T follicular helper cell (primary cell): ENCODE data around the gene NSD1.
"Not testable (repeated sequence)": the region's sequence is repeated elsewhere in the genome, so short reads cannot be mapped to it uniquely, and the experiment has no call there.

Source experiments
- DNase-seq: peaks from one replicate; pipeline ENCODE4 v3.0.0-alpha.2; 2020; ENCODE audit warnings: low read depth

NSD1 gene

DNA sequence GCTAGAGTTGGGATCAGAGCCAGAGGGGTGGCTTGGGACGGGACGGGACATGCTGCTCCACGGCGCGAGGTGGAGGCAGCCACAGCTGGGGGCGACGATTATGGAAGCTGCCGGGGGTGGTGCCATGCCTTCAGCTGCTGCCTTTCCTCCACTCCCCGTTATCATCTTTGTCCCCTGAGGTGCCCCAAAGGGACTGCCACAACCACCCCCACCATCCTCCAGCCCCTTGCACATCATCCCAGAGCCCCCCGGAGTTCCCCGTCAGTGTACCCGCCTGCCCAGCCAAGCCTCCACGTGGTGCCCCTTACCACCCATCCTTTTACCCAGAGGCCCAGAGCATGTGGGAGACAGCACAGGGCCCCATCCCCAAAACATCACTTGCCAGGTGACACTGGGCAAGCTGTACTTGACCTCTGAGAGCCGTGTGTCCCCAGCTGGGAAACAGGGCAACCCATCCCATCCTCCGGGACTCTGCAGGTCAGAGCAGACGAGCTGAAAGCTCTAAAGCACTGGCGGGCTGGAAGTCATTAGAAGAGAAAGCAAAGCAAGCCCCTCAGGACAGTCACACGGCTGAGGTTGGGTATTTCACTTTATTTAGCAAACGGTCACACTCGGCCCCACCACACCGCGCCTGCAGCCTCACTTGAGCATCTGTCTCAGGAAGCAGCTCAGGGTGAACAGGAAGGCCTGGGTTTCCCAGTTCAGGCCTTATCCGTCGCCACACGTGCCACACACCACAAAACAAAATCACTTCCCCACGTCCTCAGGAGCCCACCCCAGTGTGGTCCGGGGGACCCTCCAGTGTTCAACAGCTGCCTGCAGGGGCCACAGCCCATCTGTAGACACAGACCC is 197.6 kb downstream of the NSD1 start:
- no peak for DNase-seq

DNA sequence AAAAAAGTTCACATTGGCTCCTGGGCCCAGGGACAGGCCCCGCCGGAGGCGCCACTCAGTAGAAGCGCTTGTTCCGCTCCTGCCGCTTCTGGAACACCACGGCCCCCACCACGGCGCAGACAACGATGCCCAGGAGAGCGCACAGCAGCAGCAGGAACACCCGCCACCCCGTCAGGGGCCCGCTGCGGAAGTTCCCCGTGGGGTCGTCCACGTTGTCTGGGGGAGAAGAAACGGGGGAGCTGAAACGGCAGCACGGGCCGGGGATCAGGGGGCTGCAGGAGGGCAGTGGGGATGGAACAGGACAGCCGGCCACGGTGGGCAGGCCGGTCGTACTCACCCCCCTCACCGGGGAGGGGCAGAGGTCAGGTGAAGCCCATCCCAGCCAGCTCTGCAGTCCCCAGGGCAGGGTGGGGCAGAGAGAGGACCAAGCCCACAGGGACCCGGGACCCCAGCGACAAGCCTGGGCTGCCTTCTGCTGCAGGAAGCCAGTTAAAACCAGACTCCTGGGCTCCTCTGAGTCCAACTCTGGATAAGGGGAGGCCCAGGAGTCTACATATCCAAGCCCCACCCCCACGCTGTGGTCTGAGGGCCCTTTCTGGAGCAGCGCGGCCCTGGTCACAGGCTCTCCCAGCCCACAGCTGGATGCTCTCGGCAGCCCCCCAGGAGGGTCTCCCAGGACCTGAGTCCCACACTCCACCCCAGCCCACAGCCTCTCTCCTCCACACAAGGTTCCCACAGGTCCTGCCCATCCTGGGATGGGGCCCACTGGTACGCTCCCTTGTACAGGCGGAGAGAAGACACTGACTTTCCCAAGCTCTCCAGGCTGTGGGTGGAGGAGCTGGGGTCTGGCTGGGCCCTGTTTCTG is 198.7 kb downstream of the NSD1 start:
- no peak for DNase-seq

DNA sequence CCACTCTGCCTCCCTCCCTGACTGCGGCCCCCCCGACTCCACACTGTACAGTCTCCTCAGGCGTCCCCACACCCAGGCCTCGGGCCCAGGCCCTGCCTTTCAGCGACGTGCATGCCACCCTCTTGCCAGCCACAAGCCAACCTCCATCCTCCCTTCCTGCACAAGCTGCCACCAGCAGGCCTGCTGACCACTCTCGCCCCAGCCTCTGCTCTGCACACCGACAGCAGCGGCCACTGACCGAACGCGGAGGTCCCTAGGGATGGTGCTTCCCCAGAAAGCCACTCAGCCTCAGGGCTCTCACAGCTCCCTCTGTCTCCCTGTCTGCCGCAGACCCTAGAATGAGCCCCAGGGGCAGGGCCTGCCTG is 199.3 kb downstream of the NSD1 start:
- no peak for DNase-seq

DNA sequence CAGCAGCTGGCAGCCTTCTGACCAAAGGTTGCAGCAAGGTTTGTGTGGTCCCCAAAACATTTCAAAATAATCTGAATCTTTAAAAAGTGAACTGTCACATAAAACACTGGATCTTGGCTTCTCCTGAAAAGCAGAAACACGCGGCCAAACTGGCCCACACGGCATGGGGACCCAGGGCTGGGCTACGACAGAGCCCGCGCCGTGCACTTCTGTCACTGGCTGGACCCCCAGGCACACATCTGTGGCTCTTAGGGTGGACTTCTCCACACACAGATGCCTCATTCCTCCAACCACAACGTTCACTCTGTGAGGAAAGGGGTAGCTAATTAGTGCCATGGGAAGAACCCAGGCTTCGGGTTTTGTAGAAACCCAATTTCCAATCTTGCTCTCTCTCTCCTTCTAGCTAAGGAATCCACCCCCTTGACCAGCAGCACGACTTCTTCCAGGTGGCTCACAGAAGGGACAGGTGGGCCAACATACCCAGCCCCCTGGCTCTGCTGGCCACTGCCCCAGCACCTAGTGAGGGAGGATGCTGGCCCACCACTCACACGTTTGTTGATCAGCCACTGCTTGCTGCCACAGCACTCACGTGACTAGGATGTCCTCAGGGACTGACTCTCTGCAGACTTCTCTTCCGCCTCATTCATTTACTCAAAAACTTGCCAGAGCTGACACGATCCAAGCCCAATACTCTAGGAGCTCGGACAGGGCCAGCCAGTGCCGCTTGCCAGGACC is 200.0 kb downstream of the NSD1 start:
- no peak for DNase-seq

DNA sequence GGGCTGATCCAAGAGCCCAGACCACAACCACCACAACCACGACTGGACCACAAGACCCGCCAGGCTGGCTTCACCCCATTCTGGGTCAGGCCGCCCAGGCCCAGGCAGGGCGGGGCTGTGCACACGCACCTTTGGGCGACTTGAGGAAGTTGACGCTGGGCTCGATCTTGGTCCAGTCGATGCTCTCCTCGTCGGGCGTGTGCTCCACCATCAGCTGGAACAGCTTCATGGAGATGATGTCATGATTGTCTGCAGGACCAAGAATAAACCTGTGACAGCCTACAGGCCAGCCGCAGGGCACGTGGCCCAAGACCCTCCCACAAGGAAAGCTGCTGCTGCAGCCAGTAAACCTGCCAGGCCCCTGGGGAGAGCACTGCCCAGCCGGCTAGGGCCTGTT is 200.6 kb downstream of the NSD1 start:
- no peak for DNase-seq

DNA sequence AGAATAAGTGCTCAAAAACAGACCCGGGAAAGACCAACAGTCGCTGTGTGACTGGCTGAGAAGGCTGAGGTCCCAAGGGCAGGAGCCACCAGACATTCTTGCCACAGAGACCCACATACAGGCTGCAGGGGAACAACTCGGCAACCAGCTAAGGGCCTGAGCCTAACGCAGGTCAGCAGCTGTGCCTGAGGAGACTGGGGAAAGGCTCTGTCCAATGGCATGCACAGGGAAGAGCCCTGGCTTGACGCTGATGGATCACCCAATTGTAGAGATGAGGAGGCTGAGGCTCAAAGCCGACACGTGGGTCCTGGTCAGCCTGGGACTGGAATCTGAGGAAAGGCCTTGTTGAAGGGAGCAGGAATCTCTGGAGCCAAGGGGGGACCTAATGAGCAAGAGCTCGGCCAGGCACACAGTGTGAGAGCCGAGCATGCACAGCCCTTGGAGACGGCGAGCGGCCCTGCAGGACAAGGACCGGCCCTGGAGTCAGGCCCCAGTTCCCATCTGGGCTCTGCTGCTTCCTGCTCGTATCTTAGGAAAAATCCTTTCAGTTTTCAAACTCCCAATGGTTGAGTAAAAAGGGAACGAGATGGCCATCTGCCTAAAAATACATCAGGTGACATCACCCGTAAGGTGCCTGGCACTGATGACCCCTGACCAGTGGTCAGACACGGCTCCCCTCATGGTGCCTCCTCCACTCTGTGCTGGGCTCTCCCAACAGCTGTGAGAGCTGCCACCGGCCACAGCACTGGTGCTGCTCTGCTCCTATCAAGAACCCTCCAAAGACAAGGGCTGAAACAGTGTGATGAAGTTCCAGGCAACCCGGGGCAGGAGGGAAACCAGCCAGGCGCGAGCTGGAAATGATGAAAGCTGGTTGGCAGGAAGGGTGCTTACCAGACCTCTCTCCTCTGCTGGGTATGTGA is 201.5 kb downstream of the NSD1 start:
- no peak for DNase-seq

DNA sequence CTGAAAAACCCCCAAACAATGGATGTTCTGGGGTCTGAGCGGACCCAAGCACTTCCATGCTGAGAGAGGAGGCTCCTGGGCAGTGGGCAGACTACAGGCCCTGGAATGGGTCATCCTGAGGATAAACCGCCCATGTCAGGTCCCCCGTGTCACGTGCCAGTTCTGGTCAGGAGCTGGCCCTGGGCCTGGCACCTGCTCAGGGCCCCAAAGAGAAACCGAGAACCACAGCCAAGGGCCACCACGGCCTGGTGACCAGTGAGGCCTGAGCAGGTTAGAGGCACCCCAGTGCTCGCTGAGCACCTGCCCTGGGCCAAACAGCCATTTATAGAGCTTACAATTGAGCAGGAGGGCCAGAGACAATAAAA is 202.1 kb downstream of the NSD1 start:
- DNase-seq: no peak

DNA sequence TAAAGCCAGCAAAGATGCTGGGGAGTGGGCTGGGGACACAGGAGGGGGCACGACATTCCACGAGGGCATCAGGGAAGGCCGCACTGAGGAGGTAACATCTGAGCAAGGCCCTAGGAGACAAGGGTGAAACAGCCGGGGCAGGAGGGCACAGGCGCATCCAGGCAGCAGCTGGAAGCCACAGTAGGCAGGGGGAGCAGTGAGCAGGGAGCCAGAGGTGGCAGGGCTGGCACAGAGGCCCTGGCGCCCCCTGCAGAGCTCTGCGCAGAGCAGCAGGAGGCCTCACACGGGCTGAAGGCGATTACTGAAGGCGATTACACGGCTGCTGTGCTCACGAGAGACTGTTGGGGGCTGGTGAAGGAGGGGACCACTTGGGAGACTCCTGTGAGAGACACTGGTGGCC is 202.5 kb downstream of the NSD1 start:
- DNase-seq: no peak

DNA sequence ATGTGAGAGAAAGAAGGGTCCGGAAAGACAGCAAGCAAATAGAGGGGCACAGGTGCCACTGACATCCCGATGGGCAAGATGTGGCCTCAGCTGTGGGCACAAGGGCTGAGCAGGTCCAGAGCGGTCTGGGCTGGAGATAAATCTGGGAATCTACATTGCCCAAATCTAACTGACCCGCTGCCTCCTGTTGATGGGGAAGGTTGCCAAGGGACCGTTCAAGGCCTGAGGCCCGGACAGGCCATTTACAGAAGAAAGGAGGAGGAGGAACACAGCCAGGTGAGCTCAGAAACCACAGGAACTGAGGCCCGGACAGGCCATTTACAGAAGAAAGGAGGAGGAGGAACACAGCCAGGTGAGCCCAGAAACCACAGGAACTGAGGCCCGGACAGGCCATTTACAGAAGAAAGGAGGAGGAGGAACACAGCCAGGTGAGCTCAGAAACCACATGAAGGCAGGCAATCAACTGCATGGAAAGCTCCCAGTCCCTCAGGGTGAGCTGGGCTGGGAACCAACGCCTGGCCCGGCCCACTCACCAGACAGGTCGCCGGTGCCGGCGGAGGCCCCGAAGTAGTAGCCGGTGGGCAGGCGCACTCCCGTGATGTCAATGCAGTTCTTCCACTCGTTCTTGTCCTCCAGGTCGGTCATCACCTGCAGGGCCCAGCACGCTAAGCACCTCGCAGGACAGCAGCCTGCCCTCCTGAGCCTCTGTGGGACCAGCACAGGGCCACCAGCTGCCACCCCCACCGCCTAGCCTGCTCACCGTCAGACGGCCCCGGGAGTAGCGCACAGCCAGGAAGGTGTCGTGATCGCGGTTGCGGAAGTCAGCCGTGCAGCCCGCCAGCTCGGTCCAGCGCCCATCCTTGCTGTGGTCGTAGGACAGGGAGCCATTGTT is 203.3 kb downstream of the NSD1 start:
- no peak for DNase-seq

DNA sequence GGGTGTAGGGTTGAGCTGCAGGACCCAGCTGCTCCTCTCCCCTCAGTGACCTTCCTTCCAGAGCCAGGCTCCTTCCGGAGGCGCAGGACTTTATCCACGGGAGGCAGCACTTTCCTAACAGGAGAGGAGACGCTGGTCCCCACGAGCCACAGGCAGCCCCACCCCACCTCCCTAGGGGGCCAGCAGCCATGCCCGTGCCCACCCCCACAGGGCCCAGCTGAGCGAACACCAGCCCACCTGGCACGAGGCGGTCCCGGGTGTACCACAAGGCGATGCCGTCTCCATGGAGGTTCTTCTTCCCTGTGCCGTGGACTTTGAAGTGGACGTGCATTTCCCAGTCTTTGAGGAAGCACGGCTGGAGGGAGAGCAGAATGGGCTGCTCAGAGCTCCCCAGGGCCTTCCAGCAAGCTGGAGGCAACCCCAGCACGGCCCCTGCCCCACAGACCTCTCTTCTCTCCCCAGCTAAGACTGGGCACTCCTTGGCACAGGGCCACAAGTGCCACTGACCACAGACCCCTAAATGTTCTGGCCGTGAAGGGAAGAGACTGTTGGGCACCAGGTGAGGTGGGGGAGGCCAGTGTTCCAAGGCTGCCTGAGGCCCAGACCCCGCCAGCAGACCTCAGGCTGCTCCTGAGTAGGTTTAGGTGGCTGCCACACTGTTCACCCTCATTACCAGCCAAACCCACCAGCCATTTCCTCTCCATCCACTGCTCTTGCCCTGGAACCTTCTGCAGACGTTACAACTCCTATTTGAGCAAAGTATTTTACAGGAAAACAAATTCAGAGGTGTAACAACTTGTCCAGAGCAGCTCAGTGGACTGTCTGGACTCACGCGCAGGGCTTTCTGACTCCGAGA is 204.9 kb downstream of the NSD1 start:
- no peak for DNase-seq

DNA sequence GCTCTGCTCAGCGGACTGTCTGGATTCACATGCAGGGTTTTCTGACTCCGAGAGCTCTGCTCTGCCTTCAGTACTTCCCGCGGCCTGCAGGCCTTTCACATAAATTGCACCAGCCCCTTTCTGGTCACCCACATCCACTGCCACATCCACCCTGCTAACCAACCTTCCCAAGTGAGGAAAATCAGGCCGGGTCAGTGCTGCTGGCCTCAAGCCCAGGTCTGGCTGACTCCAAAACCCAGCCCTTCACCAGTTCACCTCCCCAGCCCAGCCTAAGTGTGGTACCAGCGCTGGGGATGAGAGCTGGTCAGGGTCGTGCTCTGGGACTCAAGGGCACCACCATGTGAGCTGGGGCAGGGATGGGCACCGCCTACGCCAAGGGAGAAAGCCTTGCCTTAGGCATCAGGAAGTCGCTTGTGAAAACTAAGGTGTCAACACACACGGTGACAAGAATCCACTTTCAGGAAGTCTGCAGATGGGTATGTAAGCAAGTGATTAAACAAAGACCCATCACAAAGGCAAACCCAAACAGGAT is 205.6 kb downstream of the NSD1 start:
- no peak for DNase-seq

DNA sequence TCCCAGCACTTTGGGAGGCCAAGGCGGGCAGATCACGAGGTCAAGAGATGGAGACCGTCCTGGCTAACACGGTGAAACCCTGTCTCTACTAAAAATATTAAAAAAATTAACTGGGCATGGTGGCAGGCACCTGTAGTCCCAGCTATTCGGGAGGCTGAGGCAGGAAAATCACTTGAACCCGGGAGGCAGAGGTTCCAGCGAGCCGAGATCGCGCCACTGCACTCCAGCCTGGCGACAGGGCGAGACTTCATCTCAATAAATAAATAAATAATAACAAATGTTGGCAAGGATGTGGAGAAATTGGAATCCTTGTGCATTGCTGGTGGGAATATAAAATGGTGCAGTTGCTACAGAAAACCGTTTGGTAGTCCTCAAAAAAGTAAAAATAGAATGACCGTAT is 209.4 kb downstream of the NSD1 start:
- not testable (repeated sequence) for DNase-seq

DNA sequence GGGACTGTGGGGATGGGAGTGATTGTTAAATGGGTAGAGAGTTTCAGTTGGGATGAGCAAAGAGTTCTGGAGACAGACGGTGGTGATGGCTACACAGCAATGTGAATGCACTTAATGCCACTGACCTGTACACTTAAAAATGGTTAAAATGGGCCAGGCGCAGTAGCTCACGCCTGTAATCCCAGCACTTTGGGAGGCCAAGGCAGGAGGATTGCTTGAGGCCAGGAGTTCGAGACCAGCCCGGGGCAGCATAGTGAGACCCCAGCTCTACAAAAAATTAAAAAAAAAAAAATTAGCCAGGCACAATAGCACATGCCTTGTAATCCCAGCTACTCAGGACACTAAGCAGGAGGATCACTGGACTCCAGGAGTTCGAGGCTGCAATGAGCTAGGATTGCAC is 210.2 kb downstream of the NSD1 start:
- DNase-seq: no peak

DNA sequence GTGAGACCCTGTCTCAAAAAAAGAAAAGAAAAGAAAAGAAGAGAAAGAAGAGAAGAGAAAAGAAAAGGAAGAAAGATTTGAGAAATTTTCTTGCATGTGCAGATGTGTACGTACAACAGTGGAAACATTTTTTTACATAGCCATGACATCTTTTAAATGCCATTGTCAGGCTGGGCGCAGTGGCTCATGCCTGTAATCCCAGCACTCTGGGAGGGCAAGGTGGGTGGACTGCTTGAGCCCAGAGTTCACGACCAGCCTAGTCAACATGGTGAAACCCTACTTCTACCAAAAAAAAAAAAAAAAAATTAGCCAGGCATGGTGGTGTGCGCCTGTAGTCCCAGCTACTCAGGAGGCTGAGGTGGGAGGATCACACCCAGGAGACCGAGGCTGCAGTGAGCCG is 211.3 kb downstream of the NSD1 start:
- DNase-seq: no peak

DNA sequence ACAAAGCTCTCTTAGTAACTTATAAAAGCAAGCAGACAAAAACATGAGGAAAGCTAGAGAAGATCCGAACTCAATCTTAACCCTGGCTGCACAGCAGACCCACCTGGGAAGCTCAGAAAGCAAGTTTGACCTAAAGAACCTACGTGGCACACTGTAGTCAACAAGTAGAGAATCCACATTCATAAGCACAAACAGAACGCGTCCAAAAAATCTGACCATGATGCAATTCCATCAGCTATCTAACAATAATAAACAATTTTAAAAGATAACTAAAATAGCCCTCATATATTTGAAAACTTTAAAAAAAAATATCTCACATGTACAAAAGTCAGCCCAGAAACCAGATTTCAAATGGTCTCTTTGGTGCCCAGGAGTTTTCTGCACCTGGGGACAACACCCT is 213.2 kb downstream of the NSD1 start:
- no peak for DNase-seq

DNA sequence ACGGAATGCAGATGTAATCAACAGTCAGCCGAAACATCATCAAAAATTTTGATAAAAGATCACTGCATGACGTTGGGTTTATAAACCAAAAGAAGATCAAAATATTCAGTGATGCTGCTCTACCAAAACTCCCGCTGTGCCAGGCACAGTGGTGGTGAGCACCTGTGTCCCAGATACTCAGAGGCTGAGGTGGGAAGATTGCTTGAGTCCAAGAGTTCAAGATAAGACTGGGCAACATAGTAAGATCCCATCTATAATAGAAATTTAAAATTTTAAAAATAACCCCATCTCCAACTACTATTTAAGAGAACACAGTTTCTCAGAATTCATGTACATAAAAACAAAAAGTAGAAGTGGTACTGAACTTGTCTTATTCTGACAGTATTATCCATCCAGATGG is 214.1 kb downstream of the NSD1 start:
- DNase-seq: no peak

DNA sequence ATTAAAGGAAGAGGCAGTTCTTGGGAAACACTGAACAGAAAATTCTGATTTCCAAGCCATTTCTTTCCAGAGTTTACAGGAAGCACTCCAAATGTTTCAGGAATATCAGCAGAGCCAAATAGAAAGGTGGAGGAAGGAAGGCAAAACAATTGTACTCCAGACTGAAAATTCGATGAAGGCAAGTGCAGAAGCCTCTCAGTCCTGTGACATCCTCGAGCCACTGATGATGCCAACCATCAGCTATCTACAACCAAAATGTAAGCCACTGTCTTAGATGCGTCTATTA is 215.7 kb downstream of the NSD1 start:
- no peak for DNase-seq

DNA sequence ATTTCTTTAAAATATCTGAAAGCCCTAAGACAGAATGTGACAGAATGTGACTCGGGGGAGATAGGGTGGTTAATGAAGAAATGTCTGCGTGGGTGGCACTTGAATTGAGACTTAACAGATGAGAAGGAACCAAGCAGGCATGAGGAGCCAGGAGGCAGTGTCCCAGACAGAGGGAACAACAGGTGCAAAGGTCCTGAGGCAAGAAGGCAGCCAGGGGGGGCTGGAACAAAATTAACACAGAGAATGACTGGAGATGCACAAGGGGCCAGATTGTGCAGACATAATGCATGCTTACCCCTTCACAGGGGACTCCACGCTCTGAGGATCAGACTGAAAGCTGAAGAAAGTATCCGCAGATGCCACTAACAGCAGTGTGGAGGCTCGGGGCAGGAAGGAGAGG is 216.2 kb downstream of the NSD1 start:
- no peak for DNase-seq
